Medulla oblongata (tissue), 1 donor: ENCODE data around the gene ZNF35.
"Not testable (repeated sequence)": the region's sequence is repeated elsewhere in the genome, so short reads cannot be mapped to it uniquely, and the experiment has no call there.

Experiments used
- DNase-seq: peaks from one replicate; pipeline ENCODE4 v3.0.0-alpha.2; 2015; ENCODE audit errors: extremely low spot score

Gene ZNF35

DNA sequence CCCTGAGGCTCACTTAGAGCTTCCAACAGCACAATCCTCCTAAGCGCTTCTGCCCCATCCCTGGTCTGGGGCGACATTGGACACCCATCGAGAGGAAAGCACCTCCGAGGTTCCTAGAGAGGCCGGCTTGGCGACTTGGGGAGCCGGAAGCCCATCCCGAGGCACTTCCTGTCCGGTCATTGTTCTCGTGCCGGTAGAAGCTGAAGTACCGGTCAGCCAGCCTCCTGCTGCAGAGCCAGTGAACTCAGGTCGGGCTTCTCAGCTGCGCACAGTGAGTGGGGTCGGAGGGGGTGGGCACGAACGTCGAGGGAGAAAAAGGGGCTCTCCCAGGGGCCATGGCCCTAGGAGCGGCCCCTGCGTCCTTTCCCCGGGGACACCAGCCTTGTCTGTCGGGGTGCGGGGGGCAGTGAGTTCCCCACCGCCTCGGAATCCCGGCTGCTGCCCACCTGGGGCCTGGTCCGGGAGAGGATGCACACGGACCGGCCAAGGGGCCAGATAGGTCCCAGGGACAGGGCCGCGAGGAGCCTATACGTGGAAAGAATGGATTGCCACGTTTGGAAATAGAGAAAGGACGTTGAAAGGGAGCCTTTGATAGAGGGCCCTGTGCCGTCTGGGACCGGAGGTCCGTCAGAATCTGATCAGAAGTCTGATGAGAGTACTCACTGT lies at the start of gene ZNF35:
Gene ZNF35 (plus strand): TSS at position 169 of the 666 bp plus-strand sequence. CDS start 2,336 bp downstream, outside the sequence.
- DNase-seq = peak; percentile 88

DNA sequence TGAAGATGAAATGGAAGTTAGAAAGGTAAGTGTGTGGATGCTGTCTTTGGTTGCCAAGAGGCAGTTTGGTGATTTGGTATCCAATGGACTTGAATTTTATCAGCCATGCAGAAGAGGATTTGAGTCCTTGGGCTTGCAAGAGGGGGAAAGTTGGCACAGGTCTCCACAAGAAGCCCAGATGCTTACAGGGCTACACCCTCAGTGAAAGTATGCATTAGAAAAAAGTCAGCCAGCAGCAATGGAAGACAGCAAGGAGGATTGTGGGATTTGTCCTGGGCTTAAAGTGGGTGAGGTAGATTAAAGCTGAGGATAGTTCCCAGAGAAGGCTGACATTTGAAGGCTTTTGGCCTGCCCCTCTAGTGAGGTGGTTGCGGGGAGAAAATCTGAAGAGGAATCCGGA lies 46.8 kb upstream of the ZNF35 start:
- DNase-seq = no peak

DNA sequence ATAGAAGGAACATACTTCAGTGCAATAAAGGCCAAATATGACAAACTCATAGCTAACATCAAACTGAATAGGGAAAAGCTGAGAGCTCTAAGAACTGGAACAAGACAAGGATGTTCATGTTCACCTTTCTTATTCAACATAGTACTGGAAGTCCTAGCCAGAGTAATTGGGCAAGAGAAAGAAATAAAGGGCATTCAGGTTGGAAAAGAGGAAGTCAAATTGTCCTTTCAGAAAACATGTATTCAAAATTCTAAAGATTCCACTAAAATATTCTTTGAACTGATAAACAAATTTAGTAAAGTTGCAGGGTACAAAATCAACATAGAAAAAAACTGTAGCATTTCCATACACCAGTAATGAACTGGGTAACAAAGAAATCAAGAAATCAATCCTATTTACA lies 35.9 kb upstream of the ZNF35 start:
- no peak for DNase-seq

DNA sequence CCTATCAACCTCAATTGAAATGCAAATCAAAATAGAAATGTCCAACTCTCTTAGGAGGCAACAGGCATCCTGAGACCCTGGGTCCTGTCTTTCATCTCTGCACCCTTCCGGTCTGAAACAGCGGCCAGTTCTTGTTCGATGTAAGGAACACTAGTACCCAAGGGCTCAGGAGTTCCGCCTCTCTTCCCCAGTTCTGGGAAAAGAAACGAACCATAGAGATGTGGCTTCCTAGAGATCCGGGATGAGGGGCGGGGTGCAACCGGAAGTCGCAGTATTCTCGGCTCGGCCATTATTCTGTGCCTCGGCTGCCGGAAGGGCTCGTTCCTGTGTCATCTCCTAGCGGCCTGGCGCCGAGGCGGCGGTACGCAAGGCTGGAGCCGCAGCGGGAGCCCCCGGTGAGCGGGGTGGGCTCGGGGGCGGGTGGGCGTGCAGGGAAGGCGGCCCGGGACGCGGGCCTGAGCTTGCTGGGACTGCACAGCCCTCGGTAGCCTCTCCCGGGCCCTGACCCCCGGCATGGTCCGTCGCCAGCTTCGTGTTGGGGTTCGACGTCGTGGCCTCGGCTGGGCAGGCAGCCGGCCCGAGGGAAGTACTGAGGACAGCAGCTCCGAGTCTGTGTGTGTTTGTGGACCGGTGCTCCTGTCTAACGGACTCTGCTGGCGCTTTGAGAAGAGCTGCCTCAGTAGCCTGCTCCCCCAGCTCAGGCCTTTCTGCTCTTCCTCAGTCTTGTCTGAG lies 23.6 kb upstream of the ZNF35 start, which contains the start of gene ZNF197:
Gene ZNF197 (plus strand): TSS at position 288 of the 732 bp plus-strand sequence. CDS start 4,119 bp downstream, outside the sequence.
- peak; percentile 94 for DNase-seq

DNA sequence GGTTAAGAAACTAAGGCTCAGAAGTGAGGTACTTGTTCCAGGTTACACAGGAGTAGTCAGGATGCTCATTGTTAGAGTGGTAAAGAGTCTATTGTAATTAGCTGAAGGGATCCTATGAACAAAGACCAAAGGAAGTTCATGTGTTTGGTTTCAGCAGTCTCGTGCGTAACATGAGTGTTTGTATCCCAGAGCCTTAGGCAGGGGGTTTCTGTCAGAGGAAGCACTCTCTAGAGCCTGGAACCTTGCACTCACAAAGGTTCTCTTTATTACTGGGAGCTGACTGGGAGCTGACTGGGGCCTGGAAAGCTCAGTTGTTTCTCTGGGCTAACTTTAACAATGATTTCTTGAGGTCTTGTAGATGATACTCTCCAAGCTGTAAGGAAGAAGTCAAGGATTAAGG lies 19.8 kb upstream of the ZNF35 start:
- no peak for DNase-seq

DNA sequence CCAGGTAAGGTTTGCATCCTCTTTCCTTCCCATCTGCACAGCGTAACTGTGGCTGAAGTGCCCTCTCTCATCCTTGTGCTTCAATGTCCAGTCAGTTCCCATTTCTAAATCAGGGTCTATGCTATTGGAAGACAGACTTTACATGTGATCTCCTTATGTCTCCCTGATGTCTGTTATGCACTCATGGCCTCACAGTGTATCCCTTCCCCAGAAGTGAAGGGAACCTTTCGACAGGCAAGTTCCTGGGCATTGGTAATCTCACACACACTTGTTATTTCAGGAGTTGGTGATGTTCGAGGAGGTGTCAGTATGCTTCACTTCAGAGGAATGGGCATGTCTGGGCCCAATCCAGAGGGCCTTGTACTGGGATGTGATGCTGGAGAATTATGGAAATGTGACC lies 16.3 kb upstream of the ZNF35 start:
- DNase-seq = no peak

DNA sequence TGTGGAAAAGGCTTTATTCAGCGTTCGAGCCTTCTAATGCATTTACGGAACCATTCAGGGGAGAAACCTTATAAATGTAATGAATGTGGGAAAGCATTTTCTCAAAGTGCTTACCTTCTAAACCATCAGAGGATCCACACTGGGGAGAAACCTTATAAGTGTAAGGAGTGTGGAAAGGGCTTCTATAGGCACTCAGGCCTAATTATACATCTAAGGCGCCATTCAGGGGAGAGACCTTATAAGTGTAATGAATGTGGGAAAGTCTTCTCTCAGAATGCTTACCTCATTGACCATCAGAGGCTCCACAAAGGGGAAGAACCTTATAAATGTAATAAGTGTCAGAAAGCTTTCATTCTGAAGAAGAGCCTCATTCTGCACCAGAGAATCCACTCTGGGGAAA lies 6.2 kb upstream of the ZNF35 start:
- no peak for DNase-seq

DNA sequence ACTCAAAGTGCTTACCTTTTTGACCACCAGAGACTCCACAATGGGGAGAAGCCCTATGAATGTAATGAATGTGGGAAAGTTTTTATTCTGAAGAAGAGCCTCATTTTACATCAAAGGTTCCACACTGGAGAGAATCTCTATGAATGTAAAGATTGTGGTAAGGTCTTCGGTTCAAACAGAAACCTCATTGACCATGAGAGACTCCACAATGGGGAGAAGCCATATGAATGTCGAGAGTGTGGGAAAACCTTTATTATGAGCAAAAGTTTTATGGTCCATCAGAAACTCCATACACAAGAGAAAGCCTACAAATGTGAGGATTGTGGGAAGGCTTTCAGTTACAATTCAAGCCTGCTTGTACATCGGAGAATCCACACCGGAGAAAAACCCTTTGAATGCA lies 5.5 kb upstream of the ZNF35 start:
- no peak for DNase-seq

DNA sequence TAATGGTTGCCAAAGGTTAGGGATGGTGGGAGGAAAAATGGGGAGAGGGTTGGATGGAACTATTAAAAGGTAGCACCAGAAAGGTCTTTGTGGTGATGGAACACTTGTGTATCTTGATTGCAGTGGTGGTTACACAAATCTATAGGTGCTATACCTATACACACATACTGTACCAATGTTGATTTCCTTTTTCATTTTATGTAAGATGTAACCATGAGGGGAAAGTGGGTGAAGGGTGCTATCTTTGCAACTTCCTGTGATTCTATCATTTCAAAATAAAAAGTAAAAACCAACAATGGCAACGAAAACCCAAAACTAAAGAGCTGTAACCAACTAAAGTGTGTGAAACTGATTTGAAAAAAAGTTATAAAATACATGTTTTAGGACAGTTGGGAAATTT lies 761 bp upstream of the ZNF35 start:
- DNase-seq = no peak

DNA sequence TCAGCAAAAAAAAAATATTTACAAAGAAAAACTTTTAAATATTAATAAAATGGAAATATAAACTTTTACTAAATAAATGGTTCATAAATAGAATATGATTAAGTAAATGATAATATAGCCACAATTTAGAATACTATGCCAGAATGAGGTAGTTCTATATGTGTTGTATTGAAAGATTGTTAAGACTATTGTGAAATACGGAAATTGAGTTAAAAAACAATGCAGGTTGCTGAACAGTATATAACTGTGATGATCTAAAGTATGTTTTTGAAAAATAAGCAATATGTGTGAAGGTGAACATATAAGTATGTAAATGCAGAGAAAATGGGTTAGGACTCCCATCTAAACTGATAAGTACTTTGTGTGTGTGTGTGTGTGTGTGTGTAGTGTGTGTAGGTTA lies 1.2 kb downstream of the ZNF35 start:
- no peak for DNase-seq

DNA sequence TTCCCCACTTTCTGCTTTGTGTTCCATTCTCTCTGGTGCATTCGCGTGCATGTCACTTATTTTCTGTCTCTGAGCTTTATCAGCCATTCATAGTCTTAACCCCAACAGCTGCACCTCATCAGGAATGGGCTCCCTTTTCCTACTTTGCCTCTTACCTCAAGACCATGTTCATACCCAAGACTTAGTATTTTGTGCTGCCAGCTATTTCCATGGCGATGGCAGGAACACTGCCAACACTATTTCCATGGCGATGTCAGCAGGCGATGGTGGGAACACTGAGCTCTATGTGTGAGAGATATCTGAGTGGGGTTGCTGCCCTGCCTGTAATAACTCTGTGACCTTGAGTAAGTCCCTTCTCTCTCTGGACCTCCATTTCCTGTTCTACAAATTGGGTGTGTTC lies 5.5 kb downstream of the ZNF35 start:
- peak; percentile 4 for DNase-seq

DNA sequence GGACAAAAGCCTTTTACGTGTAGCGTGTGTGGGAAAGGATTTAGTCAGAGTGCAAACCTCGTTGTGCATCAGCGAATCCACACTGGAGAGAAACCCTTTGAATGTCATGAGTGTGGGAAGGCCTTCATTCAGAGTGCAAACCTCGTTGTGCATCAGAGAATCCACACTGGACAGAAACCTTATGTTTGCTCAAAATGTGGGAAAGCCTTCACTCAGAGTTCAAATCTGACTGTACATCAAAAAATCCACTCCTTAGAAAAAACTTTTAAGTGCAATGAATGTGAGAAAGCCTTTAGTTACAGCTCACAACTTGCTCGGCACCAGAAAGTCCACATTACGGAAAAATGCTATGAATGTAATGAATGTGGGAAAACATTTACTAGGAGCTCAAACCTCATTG lies 10.5 kb downstream of the ZNF35 start:
- DNase-seq = no peak

DNA sequence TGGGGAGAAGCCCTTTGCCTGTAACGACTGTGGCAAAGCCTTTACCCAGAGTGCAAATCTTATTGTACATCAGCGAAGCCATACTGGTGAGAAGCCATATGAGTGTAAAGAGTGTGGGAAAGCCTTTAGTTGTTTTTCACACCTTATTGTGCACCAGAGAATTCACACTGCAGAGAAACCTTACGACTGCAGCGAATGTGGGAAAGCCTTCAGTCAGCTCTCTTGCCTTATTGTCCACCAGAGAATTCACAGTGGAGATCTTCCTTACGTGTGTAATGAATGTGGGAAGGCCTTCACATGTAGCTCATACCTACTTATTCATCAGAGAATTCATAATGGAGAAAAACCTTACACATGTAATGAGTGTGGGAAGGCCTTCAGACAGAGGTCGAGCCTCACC lies 10.9 kb downstream of the ZNF35 start:
- no peak for DNase-seq

DNA sequence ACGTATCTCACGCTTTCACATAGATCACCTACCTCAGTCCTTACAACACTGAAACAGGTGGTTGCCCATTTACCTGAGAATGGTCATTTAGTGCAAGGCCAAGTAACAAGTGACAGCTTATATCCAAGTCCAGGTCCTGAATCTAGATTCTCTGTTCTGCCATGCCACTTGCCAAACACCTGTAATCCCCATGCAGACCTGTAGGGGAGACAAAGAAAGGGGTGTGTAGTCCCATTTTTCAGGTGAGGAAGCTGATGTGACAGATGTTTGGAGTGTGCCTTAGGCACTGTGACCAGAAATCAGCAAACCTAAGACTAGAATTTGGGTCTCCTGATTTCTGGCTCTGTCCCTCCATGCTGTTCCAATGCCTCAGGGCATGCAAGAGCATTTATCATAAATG lies 12.7 kb downstream of the ZNF35 start:
- no peak for DNase-seq

DNA sequence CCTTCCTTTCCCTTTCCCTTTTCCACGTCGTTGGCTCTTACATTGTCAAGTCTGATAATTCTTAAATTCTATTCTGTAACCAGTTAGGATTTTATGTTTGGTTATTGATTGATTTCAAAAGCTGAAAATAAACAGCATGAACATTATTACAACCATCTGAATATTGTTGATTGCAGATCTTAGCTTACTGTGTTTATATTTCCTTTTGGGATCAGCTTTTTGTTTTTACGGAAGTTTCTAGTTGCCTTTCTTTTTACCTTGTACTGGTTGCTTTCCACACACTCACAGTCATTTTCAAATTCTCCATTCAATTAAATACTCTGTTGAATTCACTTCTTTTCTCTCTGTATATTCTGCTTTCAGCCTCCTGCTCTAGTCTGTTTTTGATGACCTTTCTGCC lies 16.6 kb downstream of the ZNF35 start:
- DNase-seq = no peak

DNA sequence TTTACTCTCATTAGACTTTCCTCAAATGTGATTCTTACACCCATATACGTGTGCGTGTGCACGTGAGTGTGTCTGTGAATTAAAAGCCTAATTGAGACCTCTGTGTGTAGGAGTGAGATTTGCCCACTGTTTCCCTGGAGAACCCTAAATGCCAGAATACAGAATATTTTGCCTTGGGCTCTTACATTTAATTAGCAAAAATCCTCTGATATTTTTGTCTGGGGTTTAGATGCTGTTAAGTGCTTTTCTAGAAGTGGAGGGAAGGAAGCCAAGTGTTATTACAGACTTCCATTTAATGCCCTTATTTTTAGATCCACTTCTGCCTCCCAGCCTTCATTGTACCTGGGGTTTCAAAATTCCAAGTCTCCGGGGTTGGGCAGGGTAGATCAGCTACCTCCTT lies 17.8 kb downstream of the ZNF35 start:
- DNase-seq = no peak

DNA sequence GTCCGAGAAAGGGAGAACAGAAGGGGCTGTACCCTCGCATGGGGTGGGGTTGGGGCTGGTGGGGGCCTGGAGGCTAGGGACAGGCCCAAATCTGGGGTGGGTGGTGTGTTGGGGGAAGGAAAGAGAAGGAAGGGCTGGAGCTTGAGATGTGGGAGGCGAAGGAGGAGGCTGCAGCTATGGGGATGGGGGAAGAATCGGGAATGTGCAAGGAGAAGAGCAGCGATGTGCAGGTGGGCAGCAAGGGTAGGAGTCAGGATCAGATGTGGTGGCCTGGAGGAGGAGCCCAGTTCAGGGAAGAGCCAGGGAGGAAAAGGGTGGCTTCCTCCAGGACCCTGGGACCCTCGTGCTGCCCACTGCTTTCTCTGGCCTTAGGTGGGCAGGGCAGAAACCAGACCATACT lies 21.2 kb downstream of the ZNF35 start:
- DNase-seq = no peak

DNA sequence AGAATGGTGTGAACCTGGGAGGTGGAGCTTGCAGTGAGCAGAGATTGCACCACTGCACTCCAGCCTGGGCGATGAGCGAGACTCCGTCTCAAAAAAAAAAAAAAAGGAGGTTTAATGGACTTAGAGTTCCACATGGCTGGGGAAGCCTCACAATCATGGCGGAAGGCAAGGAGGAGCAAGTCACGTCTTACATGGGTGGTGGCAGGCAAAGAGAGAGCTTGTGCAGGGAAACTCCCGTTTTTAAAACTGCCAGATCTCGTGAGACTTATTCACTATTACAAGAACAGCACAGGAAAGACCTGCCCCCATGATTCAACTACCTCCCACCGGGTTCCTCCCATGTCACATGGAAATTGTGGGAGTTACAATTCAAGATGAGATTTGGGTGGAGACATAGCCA lies 24.9 kb downstream of the ZNF35 start:
- not testable (repeated sequence) for DNase-seq

DNA sequence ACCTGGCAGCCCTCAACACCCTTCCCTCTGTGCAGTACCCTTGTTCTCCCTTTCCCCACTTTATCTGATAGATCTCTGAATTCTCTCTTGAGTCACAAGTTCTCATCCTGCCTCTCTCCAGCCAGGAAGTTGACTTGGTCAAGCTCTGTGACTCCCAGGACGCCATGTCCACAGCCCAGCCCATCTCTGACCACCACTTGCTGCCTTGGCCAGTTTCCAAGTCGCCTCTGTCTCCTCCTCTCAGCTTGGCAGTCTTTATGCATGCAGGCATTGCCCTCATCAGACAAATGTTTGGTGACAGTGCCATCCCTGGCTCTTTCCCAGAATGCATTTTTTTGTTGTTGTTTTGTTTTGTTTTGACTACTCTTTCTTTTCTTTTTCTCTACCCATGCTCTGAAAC lies 25.7 kb downstream of the ZNF35 start:
- DNase-seq = no peak

DNA sequence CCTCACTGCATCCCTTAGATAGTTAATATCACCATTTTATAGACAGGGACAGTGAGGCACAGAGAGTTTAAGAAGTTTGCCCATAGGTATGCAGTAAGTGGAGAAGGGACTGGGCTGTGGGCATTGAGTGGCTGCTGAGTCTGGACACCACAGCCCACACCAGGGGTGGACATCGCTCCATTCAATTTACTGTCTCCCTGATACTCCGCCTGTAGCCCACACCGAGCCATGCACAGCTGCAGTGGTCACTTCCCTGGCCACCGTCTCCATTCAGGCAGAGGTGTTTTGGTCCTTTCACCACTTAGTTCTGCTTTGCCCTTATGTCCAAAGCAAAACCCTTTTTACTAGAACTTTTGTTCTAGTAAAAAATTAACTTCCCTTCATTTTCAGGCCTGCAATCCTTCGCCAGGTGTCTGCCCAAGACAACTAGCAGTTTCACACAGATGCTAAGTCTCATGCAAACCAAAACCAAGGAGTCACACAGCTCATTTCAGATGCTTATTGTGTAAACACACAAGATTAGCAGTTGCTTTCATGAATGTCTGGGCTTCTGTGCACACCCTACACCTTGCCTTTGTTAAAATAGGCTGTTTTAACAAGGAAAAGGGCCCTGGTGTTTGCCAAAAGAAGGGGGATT lies 30.1 kb downstream of the ZNF35 start:
- no peak for DNase-seq

DNA sequence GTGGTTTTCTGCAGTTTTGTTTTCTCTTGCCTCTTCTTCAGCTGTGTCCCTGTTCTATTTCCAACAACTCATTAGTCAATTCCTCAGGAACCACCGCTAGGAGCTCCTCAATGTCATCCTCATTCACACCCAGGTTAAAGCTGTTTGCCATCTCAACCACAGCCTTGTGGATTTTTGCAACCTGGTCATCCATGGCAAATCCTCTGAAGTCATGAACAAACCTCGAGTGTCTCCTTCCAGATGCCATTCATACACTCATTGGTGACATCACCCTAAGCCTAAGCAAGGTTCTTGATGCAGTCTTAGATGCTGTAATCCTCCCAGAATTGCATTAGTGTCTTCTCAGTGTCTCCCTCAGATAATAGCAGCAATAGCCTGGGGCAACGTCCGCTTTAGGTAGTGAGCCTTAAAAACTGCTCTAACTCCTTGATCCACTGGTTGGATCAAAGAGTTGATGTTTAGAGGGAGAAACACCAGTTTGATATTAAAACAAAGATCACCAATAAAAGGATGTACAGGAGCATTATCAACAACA lies 32.5 kb downstream of the ZNF35 start:
- no peak for DNase-seq

DNA sequence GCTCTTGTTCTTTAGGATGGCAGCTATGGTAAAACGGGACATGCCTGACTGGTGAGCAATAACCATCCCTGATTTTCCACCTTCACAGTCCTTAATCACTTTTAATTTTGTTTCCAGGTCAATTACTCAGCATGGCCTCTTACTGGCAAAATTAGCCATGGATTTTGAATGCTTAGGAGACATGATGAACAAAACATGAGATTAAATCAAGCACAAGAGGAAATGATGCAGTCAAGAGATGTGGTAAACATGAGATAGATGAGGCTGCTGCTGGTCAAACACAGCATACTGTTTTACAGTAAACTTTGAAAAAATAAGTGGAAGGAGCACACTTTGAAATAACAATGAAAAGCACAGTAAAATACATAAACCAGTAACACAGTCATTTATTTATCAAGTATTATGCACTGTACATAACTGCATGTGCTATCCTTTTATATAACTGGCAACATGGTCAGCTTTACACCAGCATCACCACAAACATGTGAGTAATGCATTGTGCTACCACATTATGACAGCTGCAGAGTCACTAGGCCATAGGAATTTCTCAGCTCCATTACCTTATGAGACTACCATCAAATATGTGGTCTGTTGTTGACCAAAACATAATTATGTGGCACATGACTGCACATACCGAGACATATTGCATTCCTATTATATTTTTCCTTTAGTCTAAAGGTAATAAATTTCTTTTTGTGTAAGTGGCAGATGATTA lies 33.8 kb downstream of the ZNF35 start:
- no peak for DNase-seq
